Stimulated activated CD8-positive, alpha-beta memory T cell treated with anti-CD3 and anti-CD28 coated beads, Interleukin-7, amount 100 ng/mL, for 1 hour (primary cell): ENCODE data around the gene MEX3D.
"Not testable (repeated sequence)": the region's sequence is repeated elsewhere in the genome, so short reads cannot be mapped to it uniquely, and the experiment has no call there.

Experiments used
- DNase-seq, 2 donors: peaks; one replicate each; pipeline ENCODE4 v3.0.0-alpha.2; 2020; ENCODE audit warnings: low read depth in 2 of 2

Gene MEX3D

DNA sequence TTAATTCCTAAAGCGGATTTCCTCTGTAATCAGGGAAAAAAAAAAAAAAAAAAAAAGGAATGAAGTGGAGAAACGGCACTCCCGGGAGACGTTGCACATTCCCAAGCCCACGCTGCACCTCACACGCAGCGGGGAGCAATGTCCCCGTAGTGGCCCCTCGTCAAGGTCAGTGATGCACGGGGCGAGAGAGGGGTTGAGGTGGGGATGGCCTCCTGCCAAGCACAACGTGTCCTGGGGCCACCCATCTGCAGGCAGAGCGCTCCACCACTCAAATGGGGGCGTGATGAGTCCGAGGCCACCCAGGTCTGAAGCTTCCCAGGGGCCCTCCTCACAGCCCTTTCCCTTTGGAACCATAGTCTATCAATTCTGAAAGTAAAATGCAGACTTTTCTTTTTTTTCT is 29.1 kb downstream of the MEX3D start:
- DNase-seq: no peak

DNA sequence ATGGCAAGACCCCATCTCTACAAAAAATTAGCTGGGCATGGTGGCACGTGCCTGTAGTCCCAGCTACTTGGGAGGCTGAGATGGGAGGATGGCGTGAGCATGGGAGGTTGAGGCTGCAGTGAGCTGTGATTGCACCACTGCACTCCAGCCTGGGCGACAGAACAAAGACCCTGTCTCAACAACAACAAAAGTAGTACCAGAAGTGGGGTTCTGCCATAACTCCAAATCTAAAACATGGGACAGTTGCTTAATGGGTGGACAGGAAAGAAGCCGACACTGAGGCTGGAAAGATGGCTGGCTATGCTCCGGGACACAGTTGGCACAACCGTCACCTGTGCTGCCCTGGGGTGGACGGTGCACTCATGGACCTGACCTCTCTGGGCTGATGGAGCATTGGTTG is 32.4 kb downstream of the MEX3D start:
- not testable (repeated sequence) for DNase-seq

GRCh38 chr19:1534972-1535371 is 33.2 kb downstream of the MEX3D start:
- DNase-seq: no peak

GRCh38 chr19:1533510-1534150 is 34.5 kb downstream of the MEX3D start:
- DNase-seq: no peak

- DNase-seq: no peak
These were observed 36.1 kb downstream of the MEX3D start for GRCh38 chr19:1532003-1532402.

DNA sequence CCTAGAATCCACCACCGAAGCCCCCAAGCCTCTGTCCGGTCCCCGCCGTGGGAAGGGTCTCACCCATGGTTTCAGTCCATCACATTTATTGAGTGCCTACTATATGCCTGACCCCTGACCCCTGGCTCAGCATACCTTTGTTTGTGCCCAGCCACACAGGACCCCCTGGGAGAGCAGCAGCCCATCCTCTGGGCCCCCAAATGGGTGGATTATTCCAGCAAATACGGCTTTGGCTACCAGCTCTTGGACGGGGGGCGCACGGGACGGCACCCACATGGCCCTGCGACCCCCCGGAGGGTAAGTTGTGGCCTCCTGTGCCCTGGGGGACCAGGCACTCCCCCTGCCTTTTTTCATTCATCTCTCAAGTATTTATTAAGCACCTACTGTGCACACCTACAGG is 36.5 kb downstream of the MEX3D start:
- DNase-seq: no peak

DNA sequence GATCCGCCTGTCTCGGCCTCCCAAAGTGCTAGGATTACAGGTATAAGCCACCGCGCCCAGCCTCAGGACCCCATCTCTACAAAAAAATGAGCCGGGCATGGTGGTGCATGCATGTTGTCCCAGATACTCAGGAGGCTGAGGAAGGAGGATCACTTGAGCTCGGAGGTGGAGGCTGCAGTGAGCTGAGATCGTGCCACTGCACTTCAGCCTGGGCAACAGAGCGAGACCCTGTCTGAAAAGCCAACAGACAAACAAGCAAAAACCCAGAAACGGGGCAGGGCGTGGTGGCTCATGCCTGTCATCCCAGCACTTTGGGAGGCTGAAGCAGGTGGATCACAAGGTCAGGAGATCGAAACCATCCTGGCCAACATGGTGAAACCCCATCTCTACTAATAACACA is 37.3 kb downstream of the MEX3D start:
- not testable (repeated sequence) for DNase-seq

DNA sequence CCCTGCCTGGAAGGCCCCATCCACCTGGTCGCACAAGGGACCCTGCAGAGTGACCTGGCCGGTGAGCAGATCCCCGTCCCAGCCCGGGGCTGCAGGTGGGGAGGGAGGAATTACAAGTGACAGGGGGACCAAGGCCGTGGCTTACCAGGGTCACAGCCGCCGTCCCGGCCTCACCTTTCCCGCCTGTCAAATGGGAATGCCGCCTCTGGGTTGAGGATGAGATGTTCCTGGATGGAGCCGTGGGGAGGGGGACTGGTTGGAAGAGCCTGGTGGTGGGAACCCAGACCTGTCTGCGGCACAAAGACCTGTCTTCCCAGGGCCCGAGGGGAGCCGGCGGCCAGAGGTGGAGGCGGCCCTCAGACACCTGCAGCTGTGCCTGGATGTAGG is 38.7 kb downstream of the MEX3D start:
- no peak for DNase-seq

GRCh38 chr19:1528596-1529429 is 39.3 kb downstream of the MEX3D start:
- DNase-seq: no peak

DNA sequence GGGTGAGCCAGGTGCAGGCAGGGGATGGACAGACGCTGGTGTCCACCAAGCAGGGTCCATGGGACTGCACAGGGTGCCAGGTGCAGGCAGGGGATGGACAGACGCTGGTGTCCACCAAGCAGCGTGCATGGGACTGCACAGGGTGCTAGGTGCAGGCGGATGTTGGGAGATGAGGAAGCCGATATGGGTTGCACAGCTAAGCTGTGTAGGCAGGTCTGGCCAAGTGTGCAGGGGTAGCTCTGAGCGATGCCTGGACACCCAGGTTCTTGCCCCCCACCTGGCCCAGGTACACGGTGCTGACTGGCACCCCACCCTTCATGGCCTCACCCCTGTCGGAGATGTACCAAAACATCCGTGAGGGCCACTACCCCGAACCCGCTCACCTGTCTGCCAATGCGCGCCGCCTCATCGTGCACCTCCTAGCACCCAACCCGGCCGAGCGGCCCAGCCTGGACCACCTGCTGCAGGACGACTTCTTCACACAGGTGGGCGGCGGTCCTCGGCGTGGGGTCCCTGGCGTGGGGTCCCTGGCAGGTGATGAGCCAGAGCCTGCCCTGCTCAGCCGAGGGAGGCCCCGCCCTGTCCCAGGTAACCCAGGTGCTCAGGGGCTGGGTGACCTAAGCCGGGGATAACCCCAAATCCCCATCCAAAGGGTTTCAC is 40.3 kb downstream of the MEX3D start:
- no peak for DNase-seq

DNA sequence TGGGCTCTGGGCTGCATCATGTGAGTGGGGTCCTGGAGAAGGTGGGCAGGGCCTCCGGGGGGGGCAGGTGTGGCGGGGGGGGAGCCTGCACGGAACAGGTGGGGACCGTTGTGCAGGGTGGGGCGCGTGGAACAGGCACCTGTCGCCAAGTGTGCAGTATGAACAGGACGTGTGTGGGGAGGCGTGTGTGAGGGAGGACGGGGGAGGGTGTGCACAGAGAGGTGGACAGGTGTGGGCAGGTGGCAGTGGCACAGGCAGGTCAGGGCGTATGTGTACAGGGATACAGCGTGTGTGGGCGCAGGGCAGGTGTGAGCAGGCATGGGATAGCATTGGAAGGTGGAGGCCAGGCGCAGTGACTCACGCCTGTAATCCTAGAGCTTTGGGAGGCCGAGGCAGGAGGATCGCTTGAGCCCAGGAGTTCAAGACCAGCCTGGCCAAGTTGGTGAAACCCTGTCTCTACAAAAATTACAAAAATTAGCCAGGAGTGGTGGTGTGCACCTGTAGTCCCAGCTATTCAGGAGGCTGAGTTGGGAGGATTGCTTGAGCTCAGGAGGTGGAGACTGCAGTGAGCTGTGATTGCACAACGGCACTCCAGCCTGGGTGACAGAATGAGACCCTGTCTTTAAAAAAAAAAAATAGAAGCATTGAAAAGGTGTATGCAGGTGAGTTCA is 41.0 kb downstream of the MEX3D start:
- no peak for DNase-seq

DNA sequence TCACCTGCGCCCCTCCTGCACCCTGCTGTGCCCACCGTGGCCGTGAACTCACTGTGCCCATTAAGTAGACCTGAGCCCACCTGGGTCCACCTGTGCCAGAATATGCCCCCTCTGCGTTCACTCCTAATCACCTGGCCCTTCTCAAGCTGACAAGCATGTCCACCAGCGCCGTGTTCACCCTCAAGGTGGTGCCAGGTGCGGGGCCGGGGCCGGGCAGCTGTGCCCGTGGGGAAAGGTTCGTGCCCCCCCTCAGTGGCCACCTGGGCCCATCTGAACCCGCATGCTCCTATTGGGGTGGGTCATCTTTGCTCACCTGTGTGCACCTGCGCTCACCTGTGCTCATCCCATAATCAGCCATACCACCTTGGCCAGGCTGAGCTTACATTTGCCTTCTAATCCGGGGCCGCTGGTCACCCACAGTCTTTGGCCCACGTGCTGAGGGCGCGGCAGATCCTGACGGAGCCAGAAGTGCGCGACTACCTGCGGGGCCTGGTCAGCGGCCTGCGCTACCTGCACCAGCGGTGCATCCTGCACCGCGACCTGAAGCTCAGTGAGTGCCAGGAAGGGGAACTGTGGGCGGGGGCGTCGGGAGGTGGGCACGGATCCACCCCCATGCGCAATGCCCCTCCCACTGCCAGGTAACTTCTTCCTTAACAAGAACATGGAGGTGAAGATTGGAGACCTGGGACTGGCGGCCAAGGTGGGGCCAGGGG is 41.9 kb downstream of the MEX3D start:
- DNase-seq: no peak

- no peak for DNase-seq
These were observed 42.8 kb downstream of the MEX3D start for GRCh38 chr19:1525343-1525742.

GRCh38 chr19:1524972-1525325 is 43.2 kb downstream of the MEX3D start:
- DNase-seq: no peak

DNA sequence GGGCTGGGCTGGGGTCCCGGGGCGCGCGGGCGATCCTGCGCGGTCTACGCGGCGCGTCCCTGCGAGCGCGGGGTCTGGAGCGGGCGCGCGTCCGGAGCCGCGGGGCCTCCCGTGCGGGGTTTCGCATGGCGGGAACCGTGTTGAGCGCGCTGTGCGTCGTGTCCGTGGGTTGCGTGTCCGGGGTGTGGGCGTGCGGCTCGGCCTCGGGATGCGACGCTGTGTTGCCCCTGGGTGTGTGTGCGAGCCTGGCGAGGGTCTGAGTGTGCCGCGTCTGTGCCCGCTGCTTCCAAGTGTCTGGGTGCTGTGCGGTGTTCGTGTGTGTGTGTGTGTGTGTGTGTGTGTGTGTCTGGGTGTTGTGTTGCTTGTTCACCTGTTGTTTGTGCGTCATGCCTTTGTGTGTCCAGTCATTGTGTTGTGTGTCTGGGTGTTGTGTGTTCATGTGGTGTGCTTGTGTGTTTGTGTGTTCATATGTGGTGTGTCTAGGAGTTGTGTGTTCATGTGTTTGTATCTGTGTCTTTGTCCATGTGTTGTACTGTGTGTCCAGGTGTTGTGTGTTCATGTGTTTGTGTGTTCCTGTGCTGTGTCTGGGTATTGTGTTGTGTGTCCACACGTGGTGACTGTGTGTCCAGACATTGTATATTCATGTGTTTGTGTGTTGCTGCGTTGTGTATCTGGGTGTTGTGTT is 43.7 kb downstream of the MEX3D start:
- no peak for DNase-seq

GRCh38 chr19:1523412-1524286 is 44.5 kb downstream of the MEX3D start, which contains the start of gene PLK5:
TSS of gene PLK5 (plus strand) at chr19:1524077. CDS start at chr19:1526997, 2,920 bp downstream.
- no peak for DNase-seq

DNA sequence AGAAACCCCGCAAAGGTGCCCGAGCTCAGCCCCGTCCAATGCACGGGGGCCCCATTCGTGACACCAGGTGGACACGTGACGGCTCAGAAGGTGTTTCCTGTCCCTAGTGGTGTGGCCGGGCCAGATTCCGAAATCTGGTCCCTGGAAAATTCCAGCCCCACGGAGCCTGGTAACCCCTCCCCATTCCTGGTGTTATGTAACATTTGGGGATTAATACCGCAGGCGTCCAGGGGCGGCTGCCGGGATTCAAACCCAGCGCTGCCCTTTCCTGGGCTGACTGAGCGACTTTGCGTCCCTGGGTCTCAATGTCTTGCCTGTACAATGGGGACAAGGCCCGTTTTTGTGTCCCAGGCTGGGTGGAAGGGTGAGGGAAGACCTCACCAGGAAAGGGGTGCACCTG is 45.3 kb downstream of the MEX3D start:
- no peak for DNase-seq

DNA sequence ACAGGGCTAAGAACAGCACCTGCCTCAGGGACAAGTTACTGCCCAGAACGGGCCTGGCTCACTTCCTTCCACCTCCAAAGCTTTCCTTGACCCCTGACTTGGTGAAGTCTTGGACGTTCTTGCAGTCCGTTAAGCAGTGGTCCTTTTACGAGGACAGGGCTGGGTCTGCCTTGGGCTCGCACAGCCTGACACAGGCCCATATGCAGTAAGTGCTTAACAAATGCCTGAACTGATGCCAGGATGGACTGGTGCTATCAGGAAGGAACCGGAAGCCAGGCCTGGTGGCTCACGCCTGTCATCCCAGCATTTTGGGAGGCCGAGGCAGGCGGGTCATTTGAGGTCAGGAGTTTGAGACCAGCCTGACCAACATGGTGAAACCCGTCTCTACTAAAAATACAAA is 46.1 kb downstream of the MEX3D start:
- DNase-seq: no peak

- DNase-seq: no peak
These were observed 46.5 kb downstream of the MEX3D start for GRCh38 chr19:1521636-1522035.

DNA sequence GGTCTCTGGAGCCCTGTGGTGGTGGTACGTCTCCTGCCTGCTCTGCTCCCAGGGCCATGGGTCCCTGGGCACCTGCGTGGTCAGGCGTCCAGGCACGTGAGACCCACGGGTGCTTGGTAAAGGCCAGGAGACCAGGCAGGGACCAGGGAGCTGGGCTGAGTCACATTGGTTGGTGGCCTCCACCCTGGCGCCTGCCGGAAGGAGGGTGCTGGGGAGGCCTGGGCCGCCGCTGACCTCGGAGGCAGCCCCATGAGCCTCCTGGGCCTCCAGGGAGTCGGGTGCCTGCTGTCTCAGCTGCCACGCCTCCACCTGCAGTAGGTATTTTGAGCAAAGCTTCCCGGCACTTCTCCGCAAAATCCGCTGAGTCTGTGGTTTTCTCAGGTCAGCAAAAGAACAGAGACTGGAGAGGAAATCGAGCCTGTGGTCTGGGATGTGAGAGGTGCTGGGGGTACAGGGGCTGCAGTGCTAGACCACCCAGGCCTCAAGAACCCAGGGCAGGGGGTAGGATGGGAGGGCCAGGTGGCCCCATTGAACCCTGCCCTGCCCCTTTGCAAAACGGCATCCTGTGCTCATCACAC is 47.8 kb downstream of the MEX3D start:
- DNase-seq: no peak
